NOMO-1 (cell line): ENCODE measurements around the gene OR51S1.
"Not testable (repeated sequence)": the region's sequence is repeated elsewhere in the genome, so short reads cannot be mapped to it uniquely, and the experiment has no call there.

Source experiments
- DNase-seq, 2 experiments: peaks; one replicate each; lab custom pipeline; 2025; ENCODE audit not compliant: unreplicated experiment in 2 of 2; lab: John Stamatoyannopoulos, UW

OR51S1 gene

GRCh38 chr11:4848908-4849532 is at the start of gene OR51S1:
Gene OR51S1 (minus strand): TSS chr11:4849208. CDS start chr11:4849208, 0 bp downstream.
- no peak for DNase-seq

GRCh38 chr11:4891996-4892640 is 43.1 kb upstream of the OR51S1 start:
- DNase-seq = no peak

GRCh38 chr11:4890279-4890678 is 41.3 kb upstream of the OR51S1 start:
- DNase-seq = no peak

- no peak for DNase-seq
Measured at GRCh38 chr11:4887591-4887990, 38.6 kb upstream of the OR51S1 start.

GRCh38 chr11:4886186-4886585 is 37.2 kb upstream of the OR51S1 start:
- DNase-seq = no peak

GRCh38 chr11:4884361-4884760 is 35.4 kb upstream of the OR51S1 start:
- no peak for DNase-seq

DNA sequence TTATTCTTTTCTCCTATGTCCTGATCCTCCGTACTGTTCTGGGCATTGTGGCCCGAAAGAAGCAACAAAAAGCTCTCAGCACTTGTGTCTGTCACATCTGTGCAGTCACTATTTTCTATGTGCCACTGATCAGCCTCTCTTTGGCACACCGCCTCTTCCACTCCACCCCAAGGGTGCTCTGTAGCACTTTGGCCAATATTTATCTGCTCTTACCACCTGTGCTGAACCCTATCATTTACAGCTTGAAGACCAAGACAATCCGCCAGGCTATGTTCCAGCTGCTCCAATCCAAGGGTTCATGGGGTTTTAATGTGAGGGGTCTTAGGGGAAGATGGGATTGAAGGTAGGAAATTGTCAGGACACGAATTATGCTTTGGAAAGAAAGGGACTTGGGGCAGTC is 33.5 kb upstream of the OR51S1 start:
- no peak for DNase-seq

GRCh38 chr11:4881860-4882500 is 33.0 kb upstream of the OR51S1 start, which contains the start of gene OR51T1:
Gene OR51T1 (plus strand): TSS chr11:4881900. CDS start chr11:4881900, 0 bp downstream.
- DNase-seq = no peak

DNA sequence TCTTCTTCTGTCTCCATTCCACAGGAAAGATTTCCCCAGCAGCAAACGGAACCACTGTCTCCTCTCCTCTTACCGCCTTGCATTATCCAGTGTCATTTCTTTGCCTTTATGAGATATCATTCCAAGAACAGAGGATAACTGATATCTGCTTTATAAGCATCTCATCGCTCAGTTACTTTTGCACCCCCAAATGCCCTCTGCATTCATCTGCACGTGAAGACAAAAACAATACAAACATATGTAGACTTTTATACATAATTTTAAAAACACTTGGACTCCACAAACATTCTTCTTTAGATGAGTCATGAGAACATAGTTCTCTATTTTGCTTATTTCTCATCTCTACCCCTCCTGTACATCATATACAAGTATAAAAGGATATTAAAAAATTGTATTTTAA is 32.2 kb upstream of the OR51S1 start:
- no peak for DNase-seq

DNA sequence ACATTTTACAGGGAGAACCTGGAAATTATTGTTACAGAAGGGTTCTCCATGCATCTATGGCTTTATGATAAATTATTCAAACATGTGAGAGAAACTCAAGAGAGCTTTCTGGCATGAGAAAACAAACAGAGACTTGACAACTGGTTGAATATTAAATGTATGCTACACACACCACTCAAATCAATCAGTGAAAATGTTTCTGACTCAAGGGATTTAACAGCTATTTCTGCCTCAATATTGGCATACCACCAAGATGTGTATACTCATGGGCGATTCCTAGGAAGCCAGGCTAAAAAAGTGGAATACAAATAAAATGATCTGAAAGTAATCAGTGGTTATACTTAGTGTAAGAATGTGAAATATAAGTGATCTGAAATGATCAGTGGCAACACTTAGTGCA is 16.8 kb upstream of the OR51S1 start:
- DNase-seq = no peak

DNA sequence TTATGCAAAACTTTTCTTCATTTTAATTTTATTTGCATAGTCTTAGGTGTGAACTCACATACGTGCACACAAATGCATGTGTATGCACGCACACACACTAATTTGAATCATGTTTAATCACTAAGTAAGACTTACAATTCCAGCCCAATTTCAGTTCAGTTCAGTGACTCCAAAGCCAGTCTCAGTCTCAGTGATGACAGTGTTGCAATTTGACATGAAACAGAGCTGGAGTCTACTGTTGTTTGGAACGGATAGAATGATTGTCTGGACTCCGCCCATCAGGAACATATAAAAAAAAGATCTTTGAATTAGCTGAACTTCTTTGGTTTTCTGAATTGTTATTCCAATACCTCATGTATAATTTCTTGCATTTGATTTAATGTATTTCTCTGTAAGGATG is 14.9 kb upstream of the OR51S1 start:
- DNase-seq = no peak

GRCh38 chr11:4862447-4863236 is 13.6 kb upstream of the OR51S1 start:
- DNase-seq = no peak

DNA sequence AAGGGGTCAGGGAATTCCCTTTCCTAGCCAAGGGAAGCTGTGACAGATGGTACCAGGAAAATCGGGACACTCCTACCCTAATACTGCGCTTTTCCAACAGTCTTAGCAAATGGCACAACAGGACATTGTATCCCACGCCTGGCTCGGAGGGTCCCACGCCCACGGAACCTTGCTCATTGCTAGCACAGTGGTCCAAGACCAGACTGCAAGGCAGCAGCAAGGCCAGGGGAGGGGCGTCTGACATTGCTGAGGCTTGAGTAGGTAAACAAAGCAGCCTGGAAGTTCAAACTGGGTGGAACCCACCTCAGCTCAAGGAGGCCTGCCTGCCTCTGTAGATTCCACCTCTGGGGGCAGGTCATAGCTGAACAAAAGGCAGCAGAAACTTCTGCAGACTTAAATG is 5.3 kb upstream of the OR51S1 start:
- DNase-seq = not testable (repeated sequence)

- no peak for DNase-seq
Measured at GRCh38 chr11:4851033-4851432, 2.0 kb upstream of the OR51S1 start.

GRCh38 chr11:4839851-4840549 is 9.0 kb downstream of the OR51S1 start:
- DNase-seq = no peak

DNA sequence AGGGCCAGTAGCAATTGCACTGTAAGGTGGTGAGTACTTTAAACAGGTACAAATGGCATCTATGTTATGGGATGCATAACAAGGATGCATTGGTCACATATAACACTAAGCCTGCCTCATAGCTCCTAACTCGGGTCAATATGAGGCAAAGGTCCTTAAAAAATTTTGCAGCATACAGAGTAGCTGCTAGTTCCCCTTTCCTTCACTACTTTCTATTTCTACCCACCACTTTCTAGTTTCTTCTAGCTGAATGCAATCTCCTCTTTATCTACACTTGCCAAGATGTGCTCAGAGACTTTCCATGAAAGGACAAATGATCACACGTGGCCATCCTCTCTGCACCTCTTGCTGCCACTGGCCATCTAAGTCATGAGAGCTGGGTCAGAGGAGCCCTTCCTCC is 18.1 kb downstream of the OR51S1 start:
- no peak for DNase-seq

DNA sequence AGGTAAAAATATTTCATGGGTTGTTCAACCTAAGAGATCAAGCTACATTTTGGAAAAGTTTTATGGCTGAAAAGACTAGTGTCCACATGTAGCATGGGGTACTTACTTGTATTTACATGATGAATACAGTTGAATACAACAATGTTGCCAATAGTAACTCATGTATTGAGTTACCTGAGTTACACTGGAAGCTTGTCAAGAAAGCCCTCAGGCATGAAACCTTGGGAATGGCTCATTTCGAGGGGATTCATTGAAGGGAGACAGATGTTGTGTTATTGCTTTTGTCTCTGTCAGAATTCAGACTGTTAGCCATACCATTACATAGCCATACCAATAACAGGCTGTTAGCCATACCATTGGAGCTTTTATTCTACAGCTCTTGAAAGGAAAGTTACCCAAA is 18.7 kb downstream of the OR51S1 start:
- no peak for DNase-seq

DNA sequence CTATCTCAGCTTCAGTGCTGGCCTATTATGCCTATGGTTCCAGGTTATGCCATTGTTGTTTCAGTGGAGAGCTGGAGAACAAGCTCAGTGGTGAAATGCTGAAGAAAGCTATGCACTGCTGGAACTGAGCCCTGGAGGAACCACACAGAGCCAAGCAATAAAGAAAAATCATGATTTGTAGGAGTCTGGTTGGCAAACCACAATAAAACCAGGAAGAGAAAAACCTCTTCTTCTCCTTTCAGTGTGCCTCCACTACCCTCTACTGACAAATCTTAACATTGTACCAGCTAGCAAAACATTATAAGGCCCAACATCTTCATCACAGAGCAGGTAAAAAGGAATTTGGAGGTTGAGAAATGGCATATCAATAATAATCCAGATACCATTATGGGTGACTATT is 22.6 kb downstream of the OR51S1 start:
- no peak for DNase-seq

DNA sequence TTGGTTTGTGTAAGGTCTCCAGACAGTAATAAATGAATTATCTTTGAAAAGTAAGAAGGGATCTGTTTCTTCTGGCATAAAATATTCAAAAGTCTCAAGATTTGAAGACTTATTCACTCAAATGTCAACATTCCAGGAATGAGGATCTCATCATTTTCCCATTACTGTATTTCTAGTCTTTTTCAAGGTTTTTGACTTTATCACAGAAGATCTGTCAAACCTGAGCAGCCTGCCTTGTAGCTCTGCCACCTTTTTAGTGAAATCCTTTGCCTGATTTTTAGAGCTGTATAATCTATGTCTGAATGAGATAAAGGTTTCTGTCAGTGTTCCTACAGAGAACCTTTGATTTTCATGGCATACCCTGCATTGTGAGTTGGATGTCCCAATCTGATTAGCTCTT is 23.9 kb downstream of the OR51S1 start:
- DNase-seq = no peak

DNA sequence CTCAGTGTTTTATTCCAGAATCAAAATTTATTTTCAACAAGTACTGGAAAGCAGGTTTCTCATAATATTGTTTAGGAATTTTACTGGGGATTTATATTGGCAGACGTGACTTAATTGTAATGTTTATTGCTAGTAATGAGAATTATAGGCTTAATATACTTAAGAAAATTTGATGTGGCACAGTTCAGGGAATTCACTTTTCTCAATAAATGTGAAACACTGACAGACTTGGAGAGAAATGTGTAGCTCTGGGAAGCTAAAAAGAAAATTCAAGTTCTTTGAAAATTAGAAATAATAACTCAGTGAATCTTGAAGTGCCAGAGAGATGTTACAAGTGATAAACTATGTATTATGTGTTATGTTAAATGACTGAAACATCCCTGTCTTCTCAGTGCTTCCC is 28.0 kb downstream of the OR51S1 start, which contains the start of gene OR51F2:
Gene OR51F2, plus strand, starts transcription at position 301 of the 400 bp plus-strand sequence. CDS start 101 bp downstream, outside the sequence.
- DNase-seq = no peak

DNA sequence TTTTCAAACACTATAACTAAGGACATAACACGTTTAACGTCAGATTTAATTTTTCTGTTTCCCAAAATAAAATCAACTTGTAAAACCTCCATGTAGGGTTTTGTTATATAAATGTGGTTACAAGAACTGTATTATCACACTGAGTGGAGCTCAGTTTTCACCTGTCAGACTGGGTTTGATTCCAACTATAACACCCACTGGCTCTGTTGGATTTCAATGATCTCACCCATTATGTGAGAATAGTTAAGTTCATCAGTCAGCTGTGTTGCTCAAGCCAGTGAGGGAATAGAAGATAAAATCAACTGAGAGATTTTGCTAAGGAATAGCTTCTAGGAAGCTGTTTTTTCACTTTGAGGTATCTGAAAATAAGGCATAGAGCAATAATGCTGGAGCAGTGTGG is 39.8 kb downstream of the OR51S1 start:
- no peak for DNase-seq
